Activated effector memory CD4-positive, alpha-beta T cell treated with anti-CD3 and anti-CD28 coated beads, Interleukin-2, amount 50 U/mL, for 16 hours (primary cell): ENCODE measurements around the gene PAQR4.

Source experiments
- DNase-seq: peaks from one replicate; pipeline ENCODE4 v3.0.0-alpha.2; 2020

Gene PAQR4

GRCh38 chr16:2981177-2981898 is 12.2 kb downstream of the PAQR4 start:
- no peak for DNase-seq

- DNase-seq: no peak
These were observed 12.7 kb downstream of the PAQR4 start for GRCh38 chr16:2981899-2982250.

- no peak for DNase-seq
These were observed 13.3 kb downstream of the PAQR4 start for GRCh38 chr16:2982402-2982801.

GRCh38 chr16:2983706-2984136 is 14.6 kb downstream of the PAQR4 start:
- peak; percentile 90 for DNase-seq

GRCh38 chr16:2985462-2985861 is 16.3 kb downstream of the PAQR4 start:
- no peak for DNase-seq

GRCh38 chr16:2985893-2986355 is 16.8 kb downstream of the PAQR4 start:
- no peak for DNase-seq

- DNase-seq: no peak
These were observed 17.6 kb downstream of the PAQR4 start for GRCh38 chr16:2986623-2987188.

- DNase-seq: no peak
These were observed 18.1 kb downstream of the PAQR4 start for GRCh38 chr16:2987286-2987685.

- no peak for DNase-seq
These were observed 18.7 kb downstream of the PAQR4 start for GRCh38 chr16:2987833-2988232.

- no peak for DNase-seq
These were observed 19.5 kb downstream of the PAQR4 start for GRCh38 chr16:2988590-2989099.

- no peak for DNase-seq
These were observed 21.7 kb downstream of the PAQR4 start for GRCh38 chr16:2990891-2991290.

- DNase-seq: no peak
These were observed 22.6 kb downstream of the PAQR4 start for GRCh38 chr16:2991566-2992261.

GRCh38 chr16:2992383-2993081 is 23.4 kb downstream of the PAQR4 start:
- no peak for DNase-seq

- no peak for DNase-seq
These were observed 27.1 kb downstream of the PAQR4 start for GRCh38 chr16:2996298-2996697.

GRCh38 chr16:2999929-3000328 is 30.8 kb downstream of the PAQR4 start:
- no peak for DNase-seq

- no peak for DNase-seq
These were observed 31.4 kb downstream of the PAQR4 start for GRCh38 chr16:3000540-3000939.

- no peak for DNase-seq
These were observed 32.2 kb downstream of the PAQR4 start for GRCh38 chr16:3001316-3001715.

GRCh38 chr16:3003582-3004270 is 34.6 kb downstream of the PAQR4 start:
- peak; percentile 99 for DNase-seq

- DNase-seq: no peak
These were observed 35.2 kb downstream of the PAQR4 start for GRCh38 chr16:3004319-3004718.

GRCh38 chr16:3004781-3005284 is 35.7 kb downstream of the PAQR4 start:
- peak; percentile 69 for DNase-seq

- DNase-seq: no peak
These were observed 38.2 kb downstream of the PAQR4 start for GRCh38 chr16:3007059-3007956.
